WTC11 (cell line): ENCODE data around the gene ADARB2. TPM values are rescaled to one million over a fixed set of nuclear protein-coding genes. Genes with fewer than 3 reads are reported as not detected.
"Not testable (repeated sequence)": the region's sequence is repeated elsewhere in the genome, so short reads cannot be mapped to it uniquely, and the experiment has no call there.

Source experiments
- ATAC-seq: fragments of 200-7000 bp; cut with Tn5 transposase; 2 replicates; pipeline ENCODE4 v1.10.0; 2021; ENCODE audit warnings: mild to moderate bottlenecking, moderate library complexity
- CTCF ChIA-PET: fragments of 300-600 bp; sonication (Branson Sonifier 250); formaldehyde crosslinking; loops from one replicate; lab custom pipeline; 2021; ENCODE audit warnings: antibody characterized with exemption; lab: Charles Lee
- POLR2A ChIA-PET: fragments of 350-600 bp; sonication (Branson Sonifier 250); formaldehyde crosslinking; loops from one replicate; lab custom pipeline; 2021; ENCODE audit warnings: antibody characterized with exemption; lab: Charles Lee
- DNase-seq: peaks from one replicate; pipeline ENCODE4 v3.0.0; 2021; ENCODE audit warnings: low spot score
- H3K27ac Mint-ChIP-seq: 2 replicates; pipeline ENCODE4 v1.8.0; 2021; ENCODE audit warnings: mixed read lengths
- H3K27me3 Mint-ChIP-seq: 2 replicates; pipeline ENCODE4 v1.8.0; 2021; ENCODE audit warnings: low read depth, mild to moderate bottlenecking, moderate library complexity, mixed read lengths
- H3K36me3 Mint-ChIP-seq: 2 replicates; pipeline ENCODE4 v1.8.0; 2021; ENCODE audit warnings: mixed read lengths
- H3K4me1 Mint-ChIP-seq: 2 replicates; pipeline ENCODE4 v1.8.0; 2022; ENCODE audit warnings: mixed read lengths
- H3K4me3 Mint-ChIP-seq: 2 replicates; pipeline ENCODE4 v1.8.0; 2021; ENCODE audit warnings: mild to moderate bottlenecking, moderate library complexity, mixed read lengths
- H3K9me3 Mint-ChIP-seq: 2 replicates; pipeline ENCODE4 v1.8.0; 2021; ENCODE audit warnings: mixed read lengths
- AFF4 ChIP-seq: sonication (generic); formaldehyde crosslinking; IDR thresholded peaks from 2 replicates; pipeline ENCODE4 v1.8.1; 2023; ENCODE audit warnings: mild to moderate bottlenecking, missing genetic modification reagents, borderline replicate concordance
- ARID4B ChIP-seq: sonication (generic); formaldehyde crosslinking; IDR thresholded peaks from 2 replicates; pipeline ENCODE4 v1.8.0; 2023; ENCODE audit warnings: missing genetic modification reagents, mild to moderate bottlenecking, borderline replicate concordance
- ATF2 ChIP-seq: sonication (generic); formaldehyde crosslinking; IDR thresholded peaks from 2 replicates; pipeline ENCODE4 v1.8.1; 2022; ENCODE audit warnings: low read depth, missing genetic modification reagents, borderline replicate concordance
- FOXJ3 ChIP-seq: sonication (generic); formaldehyde crosslinking; IDR thresholded peaks from 2 replicates; pipeline ENCODE4 v1.9.0; 2021; ENCODE audit warnings: missing genetic modification reagents, mild to moderate bottlenecking, borderline replicate concordance
- NFYB ChIP-seq: sonication (generic); formaldehyde crosslinking; conservative IDR thresholded peaks from 2 replicates; pipeline ENCODE4 v1.8.0; 2022; ENCODE audit warnings: low read depth, missing genetic modification reagents
- PRDM15 ChIP-seq: sonication (generic); formaldehyde crosslinking; IDR thresholded peaks from 2 replicates; pipeline ENCODE4 v1.8.0; 2022; ENCODE audit warnings: missing genetic modification reagents
- SMAD3 ChIP-seq: sonication (generic); formaldehyde crosslinking; IDR thresholded peaks from 2 replicates; pipeline ENCODE4 v1.8.0; 2022; ENCODE audit warnings: missing genetic modification reagents, mild to moderate bottlenecking, borderline replicate concordance
- SOX15 ChIP-seq: fragments of 250-450 bp; sonication (Bioruptor Pico); IDR thresholded peaks from 2 replicates; pipeline ENCODE4 v1.9.0; 2021; ENCODE audit warnings: mild to moderate bottlenecking
- SP1 ChIP-seq: sonication (generic); formaldehyde crosslinking; conservative IDR thresholded peaks from 2 replicates; pipeline ENCODE4 v1.8.1; 2022; ENCODE audit warnings: missing genetic modification reagents
- ZNF416 ChIP-seq: fragments of 250-450 bp; sonication (Bioruptor Pico); IDR thresholded peaks from 2 replicates; pipeline ENCODE4 v1.9.0; 2021; ENCODE audit warnings: mild to moderate bottlenecking, inconsistent platforms
- ZNF425 ChIP-seq: fragments of 250-450 bp; sonication (Bioruptor Pico); conservative IDR thresholded peaks from 2 replicates; pipeline ENCODE4 v1.9.0; 2021; ENCODE audit warnings: mild to moderate bottlenecking
- total RNA-seq: library from RNA; stranded (reverse); gene quantifications from 3 replicates; pipeline ENCODE4 v1.2.3, GENCODE V29; 2021

Gene ADARB2
- total RNA-seq, 1 experiment from 2014 or later, result 3.7 TPM

- CTCF ChIA-PET, result no interaction called here
- H3K27ac Mint-ChIP-seq, result no peak overlapping the region
- TF ChIP-seq ARID4B, result no peak
- TF ChIP-seq, all 79 proteins: peak for 0
- H3K4me1 Mint-ChIP-seq, result peaks cover 30% of the 10 kb centered on the region
- DNase-seq (no peak), ATAC-seq (no peak)
- peaks cover 18% of the 10 kb centered on the region for H3K27me3 Mint-ChIP-seq
- peaks cover 23% of the 10 kb centered on the region for H3K9me3 Mint-ChIP-seq
- POLR2A ChIA-PET, result no interaction called here
- peaks cover 20% of the 10 kb centered on the region for H3K36me3 Mint-ChIP-seq
- H3K4me3 Mint-ChIP-seq, result no peak overlapping the region
These were observed 306.1 kb downstream of the ADARB2 start for GRCh38 chr10:1431229-1431628.

- H3K4me1 Mint-ChIP-seq, result peaks cover 16% of the 10 kb centered on the region
- ChIA-PET POLR2A (interaction anchor here (0.7 kb wide), 1 partner anchor 262 kb away, joined by 3 read pairs; no protein-coding TSS in a partner anchor), CTCF (interaction anchor here (1.3 kb wide), 1 partner anchor 15 kb away, joined by 4 read pairs; no protein-coding TSS in a partner anchor)
- H3K4me3 Mint-ChIP-seq, DNase-seq, ATAC-seq, H3K27ac Mint-ChIP-seq: not testable (repeated sequence)
- H3K9me3 Mint-ChIP-seq, result peaks cover 23% of the 10 kb centered on the region
- peaks cover 37% of the 10 kb centered on the region for H3K27me3 Mint-ChIP-seq
- peaks cover 20% of the 10 kb centered on the region for H3K36me3 Mint-ChIP-seq
These were observed 309.7 kb downstream of the ADARB2 start for GRCh38 chr10:1427521-1428186.

GRCh38 chr10:1426786-1427185, 310.5 kb downstream of the ADARB2 start:
- DNase-seq (no peak), ATAC-seq (no peak)
- Mint-ChIP-seq H3K4me1 (peaks cover 15% of the 10 kb centered on the region), H3K27me3 (peaks cover 39% of the 10 kb centered on the region), H3K9me3 (peaks cover 19% of the 10 kb centered on the region), H3K4me3 (no peak overlapping the region), H3K36me3 (peaks cover 17% of the 10 kb centered on the region), H3K27ac (no peak overlapping the region)
- TF ChIP-seq ZNF416 (CRISPR knock-in tag), result no peak
- TF ChIP-seq FOXJ3 (CRISPR knock-in tag), result no peak
- TF ChIP-seq AFF4 (CRISPR knock-in tag), result no peak
- TF ChIP-seq SOX15 (CRISPR knock-in tag), result no peak
- ChIA-PET POLR2A (interaction anchor here (0.6 kb wide), 1 partner anchor 39 kb away, joined by 3 read pairs; no protein-coding TSS in a partner anchor), CTCF (interaction anchor here (1.3 to 1.4 kb wide), 2 partner anchors 8 to 14 kb away, joined by 3 to 4 read pairs; no protein-coding TSS in a partner anchor)

- Mint-ChIP-seq H3K27me3 (peaks cover 41% of the 10 kb centered on the region), H3K27ac (no peak overlapping the region), H3K9me3 (peaks cover 10% of the 10 kb centered on the region), H3K36me3 (peaks cover 10% of the 10 kb centered on the region), H3K4me3 (no peak overlapping the region), H3K4me1 (peaks cover 23% of the 10 kb centered on the region)
- ATAC-seq, result no peak
- DNase-seq, result no peak
- ChIA-PET POLR2A (no interaction called here), CTCF (interaction anchor here (1.4 kb wide), 1 partner anchor 9 kb away, joined by 3 read pairs; no protein-coding TSS in a partner anchor)
- TF ChIP-seq ATF2 (CRISPR knock-in tag) (no peak), PRDM15 (CRISPR knock-in tag) (no peak), NFYB (CRISPR knock-in tag) (no peak), ZNF425 (CRISPR knock-in tag) (no peak), SMAD3 (CRISPR knock-in tag) (no peak), SP1 (no peak)
These were observed 311.4 kb downstream of the ADARB2 start for GRCh38 chr10:1425879-1426278.
